Neuronal stem cell (in vitro differentiated cells): ENCODE data around the gene DYNC1I2.

ENCODE experiments used
- DNase-seq: peaks from one replicate; pipeline ENCODE4 v3.0.0-alpha.2; 2013; ENCODE audit warnings: low spot score
- H2AFZ ChIP-seq: one replicate; pipeline ENCODE4 v1.6.1; 2013; ENCODE audit warnings: mild to moderate bottlenecking, low read length, inconsistent platforms
- H2AK5ac ChIP-seq: 2 replicates; pipeline ENCODE4 v1.6.1; 2013; ENCODE audit warnings: low read depth, mild to moderate bottlenecking, inconsistent platforms, low read length, moderate library complexity, mixed read lengths
- H2BK120ac ChIP-seq: 2 replicates; pipeline ENCODE4 v1.6.1; 2013; ENCODE audit warnings: low read depth, mild to moderate bottlenecking, inconsistent platforms, low read length, moderate library complexity, mixed read lengths
- H2BK12ac ChIP-seq: one replicate; pipeline ENCODE4 v1.6.1; 2013; ENCODE audit warnings: low read length, inconsistent platforms
- H2BK15ac ChIP-seq: 2 replicates; pipeline ENCODE4 v1.6.1; 2013; ENCODE audit warnings: mild to moderate bottlenecking, low read length, inconsistent platforms, mixed read lengths
- H2BK5ac ChIP-seq: one replicate; pipeline ENCODE4 v1.6.1; 2013; ENCODE audit warnings: inconsistent platforms, mild to moderate bottlenecking, low read length, moderate library complexity
- H3K14ac ChIP-seq: one replicate; pipeline ENCODE4 v1.6.1; 2013; ENCODE audit warnings: low read length, inconsistent platforms
- H3K18ac ChIP-seq: 2 replicates; pipeline ENCODE4 v1.6.1; 2013; ENCODE audit warnings: low read length, inconsistent platforms
- H3K23ac ChIP-seq: 2 replicates; pipeline ENCODE4 v1.6.1; 2013; ENCODE audit warnings: low read depth, mild to moderate bottlenecking, mixed read lengths, low read length, inconsistent platforms; ENCODE audit not compliant: poor library complexity
- H3K27ac ChIP-seq: replicated peaks from 3 replicates; pipeline ENCODE4 v1.5.1; 2013; ENCODE audit warnings: low read length, inconsistent platforms
- H3K27me3 ChIP-seq, 3 experiments: 2 replicates each; pipeline ENCODE4 v1.6.1; 2013; ENCODE audit warnings: low read length in 3 of 3, mild to moderate bottlenecking in 2 of 3, inconsistent platforms in 1 of 3, low read depth in 1 of 3, mixed read lengths in 1 of 3, moderate library complexity in 1 of 3; ENCODE audit not compliant: control insufficient read depth in 3 of 3, insufficient read depth in 3 of 3
- H3K36me3 ChIP-seq, 2 donors: replicated peaks in 1 of 2; 2 replicates each; pipeline ENCODE4 v1.6.1; 2013; ENCODE audit warnings: low read length in 2 of 2; ENCODE audit not compliant: control insufficient read depth in 2 of 2, insufficient read depth in 2 of 2
- H3K4ac ChIP-seq: 2 replicates; pipeline ENCODE4 v1.6.1; 2013; ENCODE audit warnings: inconsistent platforms, mild to moderate bottlenecking, low read length, moderate library complexity
- H3K4me1 ChIP-seq, 2 donors: 1 replicate in 1 of 2; 2 replicates in 1 of 2; pipeline ENCODE4 v1.6.1; 2013; ENCODE audit warnings: low read length in 2 of 2, low read depth in 1 of 2; ENCODE audit not compliant: control insufficient read depth in 2 of 2, insufficient read depth in 1 of 2
- H3K4me2 ChIP-seq: one replicate; pipeline ENCODE4 v1.6.1; 2013; ENCODE audit warnings: mild to moderate bottlenecking, low read length, inconsistent platforms; ENCODE audit not compliant: insufficient read depth, poor library complexity, severe bottlenecking
- H3K4me3 ChIP-seq, 2 donors: 2 replicates each; pipeline ENCODE4 v1.5.1; 2013; ENCODE audit warnings: low read length in 2 of 2, mild to moderate bottlenecking in 2 of 2, inconsistent platforms in 1 of 2, moderate library complexity in 1 of 2
- H3K79me1 ChIP-seq: one replicate; pipeline ENCODE4 v1.6.1; 2013; ENCODE audit warnings: low read depth, mild to moderate bottlenecking, inconsistent platforms, low read length, moderate library complexity
- H3K9ac ChIP-seq: one replicate; pipeline ENCODE4 v1.6.1; 2013; ENCODE audit warnings: mild to moderate bottlenecking, low read depth, low read length, inconsistent platforms; ENCODE audit not compliant: poor library complexity
- H3K9me3 ChIP-seq, 2 donors: replicated peaks in 1 of 2; 2 replicates each; pipeline versions ENCODE3 to v1.6.1; 2013; ENCODE audit warnings: low read length in 2 of 2, mild to moderate bottlenecking in 2 of 2, inconsistent platforms in 1 of 2, low read depth in 1 of 2, mixed read lengths in 1 of 2, moderate library complexity in 1 of 2; ENCODE audit not compliant: control insufficient read depth in 2 of 2, insufficient read depth in 1 of 2
- H4K8ac ChIP-seq: one replicate; pipeline ENCODE4 v1.6.1; 2013; ENCODE audit warnings: low read depth, mild to moderate bottlenecking, inconsistent platforms, low read length, moderate library complexity
- H4K91ac ChIP-seq: one replicate; pipeline ENCODE4 v1.6.1; 2013; ENCODE audit warnings: low read length, low read depth, mild to moderate bottlenecking, inconsistent platforms; ENCODE audit not compliant: poor library complexity
- WGBS, 2 donors: extraction: QIAGEN DNeasy Blood & Tissue Kit; methylation state at CpG; one replicate each; pipeline ENCODE4 v1.1.7; 2013; ENCODE audit warnings: missing lambda C conversion rate in 2 of 2, mixed read lengths in 1 of 2; ENCODE audit not compliant: insufficient read length in 2 of 2, insufficient replicate concordance in 1 of 2; ENCODE audit errors: extremely low coverage in 2 of 2; 5-methylcytosine and 5-hydroxymethylcytosine counted together

The DYNC1I2 gene

GRCh38 chr2:171688129-171688465 lies 828 bp downstream of the DYNC1I2 start:
- Histone ChIP-seq H3K9ac (peak overlapping the region; percentile 91), H3K4me2 (peak overlapping the region; percentile 56), H3K4me3 (peak overlapping the region; percentile 70 to 94), H4K91ac (no peak overlapping the region), H3K18ac (peak overlapping the region; percentile 69), H2BK5ac (no peak overlapping the region), H3K27ac (no peak overlapping the region), H3K23ac (peak overlapping the region; percentile 83), H3K79me1 (peaks cover 2% of the 10 kb centered on the region), H3K4ac (no peak overlapping the region), H2BK15ac (no peak overlapping the region), H2BK120ac (no peak overlapping the region), H3K36me3 (peaks cover 2 to 34% of the 10 kb centered on the region in 2 donors), H3K4me1 (peaks cover 0 to 6% of the 10 kb centered on the region in 2 donors), H3K14ac (peak overlapping the region; percentile 10), H2BK12ac (no peak overlapping the region), H4K8ac (no peak overlapping the region), H2AK5ac (peak overlapping the region; percentile 8), H2AFZ (peak overlapping the region; percentile 91), H3K9me3 (no peaks in the 10 kb centered on the region), H3K27me3 (no peaks in the 10 kb centered on the region)
- no peak for DNase-seq
- WGBS, 2 donors = no CpG with 5 or more reads among the region's 10 CpGs

- Histone ChIP-seq H4K8ac (no peak overlapping the region), H3K4me1 (peaks cover 0 to 6% of the 10 kb centered on the region in 2 donors), H3K14ac (no peak overlapping the region), H3K18ac (no peak overlapping the region), H3K9ac (no peak overlapping the region), H3K23ac (no peak overlapping the region), H3K27ac (no peak overlapping the region), H3K4me2 (no peak overlapping the region), H2BK15ac (no peak overlapping the region), H3K36me3 (peaks cover 4 to 76% of the 10 kb centered on the region in 2 donors), H3K27me3 (no peaks in the 10 kb centered on the region), H3K9me3 (no peaks in the 10 kb centered on the region), H3K4me3 (no peak overlapping the region), H2AFZ (no peak overlapping the region), H4K91ac (no peak overlapping the region), H3K4ac (no peak overlapping the region), H2BK12ac (no peak overlapping the region), H2BK120ac (no peak overlapping the region), H3K79me1 (peaks cover 2% of the 10 kb centered on the region), H2AK5ac (no peak overlapping the region), H2BK5ac (no peak overlapping the region)
- DNase-seq = no peak
- WGBS, 2 donors = no CpG with 5 or more reads among the region's 1 CpG
These were observed 5.1 kb downstream of the DYNC1I2 start for GRCh38 chr2:171692331-171692730.

GRCh38 chr2:171702781-171703556 lies 15.7 kb downstream of the DYNC1I2 start:
- H2AK5ac ChIP-seq = no peak overlapping the region
- WGBS, 2 donors = no CpG with 5 or more reads among the region's 7 CpGs
- H2BK12ac ChIP-seq = no peak overlapping the region

DNA sequence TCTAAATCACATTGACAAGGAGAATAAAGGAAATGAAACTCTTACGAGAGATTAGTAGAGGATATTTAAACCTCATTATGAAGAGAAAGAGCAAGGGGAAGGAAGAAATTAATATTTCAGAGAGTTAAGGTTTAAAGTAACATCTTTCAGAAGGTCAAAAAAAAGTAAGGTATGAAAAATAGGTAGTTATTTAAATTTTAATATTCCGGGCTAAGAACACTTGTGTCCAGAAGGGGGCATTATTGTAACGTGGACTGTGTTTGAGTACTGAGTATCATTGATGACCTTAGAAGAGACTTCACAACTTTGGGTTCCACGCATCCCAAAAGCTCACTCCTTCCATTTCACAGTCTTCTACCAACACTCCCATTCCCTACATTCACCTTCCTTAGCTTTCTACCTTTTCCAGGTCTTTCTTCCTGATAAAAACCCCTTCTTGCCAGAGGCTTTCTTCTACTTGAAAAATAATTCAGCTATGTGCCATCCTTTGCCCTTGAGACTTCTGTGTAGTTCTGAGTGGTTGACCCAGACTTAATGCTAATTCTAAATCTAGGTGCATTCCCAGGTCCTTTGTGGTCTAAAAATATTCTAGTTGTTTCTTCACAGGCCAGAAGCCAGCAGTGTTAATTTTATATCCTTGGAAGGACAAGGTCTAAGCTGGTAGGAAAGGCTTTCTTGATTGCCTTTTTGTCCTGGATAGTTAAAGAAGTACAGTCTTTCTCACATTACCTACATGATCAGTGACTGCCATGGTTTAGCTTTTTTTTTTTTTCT lies 16.5 kb downstream of the DYNC1I2 start:
- no peak overlapping the region for H2BK120ac ChIP-seq
- DNase-seq = peak; percentile 30
- H2BK12ac ChIP-seq = no peak overlapping the region
- H3K9ac ChIP-seq = no peak overlapping the region
- H3K79me1 ChIP-seq = no peaks in the 10 kb centered on the region
- no peak overlapping the region for H3K27ac ChIP-seq
- no peak overlapping the region for H2BK15ac ChIP-seq
- H4K91ac ChIP-seq = no peak overlapping the region
- no peaks in the 10 kb centered on the region for H3K4me1 ChIP-seq
- H2AFZ ChIP-seq = no peak overlapping the region
- H3K36me3 ChIP-seq = peaks cover 0 to 43% of the 10 kb centered on the region in 2 donors
- no peak overlapping the region for H3K4me2 ChIP-seq
- H2BK5ac ChIP-seq = no peak overlapping the region
- H2AK5ac ChIP-seq = no peak overlapping the region
- H3K14ac ChIP-seq = no peak overlapping the region
- no peak overlapping the region for H3K23ac ChIP-seq
- H3K27me3 ChIP-seq = no peaks in the 10 kb centered on the region
- no peak overlapping the region for H3K4me3 ChIP-seq
- no peak overlapping the region for H3K18ac ChIP-seq
- H3K4ac ChIP-seq = no peak overlapping the region
- no peak overlapping the region for H4K8ac ChIP-seq
- no peaks in the 10 kb centered on the region for H3K9me3 ChIP-seq
- no CpG with 5 or more reads among the region's 4 CpGs for WGBS, 2 donors

More at GRCh38 chr2:171702781-171703556, 15.7 kb downstream of the DYNC1I2 start:
- Histone ChIP-seq H3K18ac (no peak overlapping the region), H4K91ac (no peak overlapping the region), H3K4ac (no peak overlapping the region), H4K8ac (no peak overlapping the region), H2BK5ac (no peak overlapping the region), H3K9me3 (no peaks in the 10 kb centered on the region), H3K27ac (no peak overlapping the region), H3K79me1 (no peaks in the 10 kb centered on the region), H2AFZ (no peak overlapping the region), H3K14ac (no peak overlapping the region), H3K27me3 (no peaks in the 10 kb centered on the region), H3K9ac (no peak overlapping the region), H3K4me3 (no peak overlapping the region), H3K36me3 (peaks cover 0 to 43% of the 10 kb centered on the region in 2 donors), H3K23ac (no peak overlapping the region), H3K4me1 (no peaks in the 10 kb centered on the region), H3K4me2 (no peak overlapping the region), H2BK15ac (no peak overlapping the region), H2BK120ac (no peak overlapping the region)
- no peak for DNase-seq
